HG03558 (cell line): ENCODE measurements around the gene ADH1A.
"Not testable (repeated sequence)": the region's sequence is repeated elsewhere in the genome, so short reads cannot be mapped to it uniquely, and the experiment has no call there.

Experiments used
- ATAC-seq: cut with Tn5 transposase; IDR thresholded peaks from one replicate; pipeline ENCODE4 v1.9.1; 2021; ENCODE audit warnings: moderate number of reproducible peaks; ENCODE audit not compliant: unreplicated experiment; ENCODE audit errors: extremely low read depth

The ADH1A gene

GRCh38 chr4:99290848-99291786, at the start of gene ADH1A:
ADH1A (minus strand) TSS chr4:99290985; CDS start chr4:99290914, 71 bp downstream.
- ATAC-seq = no peak

GRCh38 chr4:99339172-99339571, 48.4 kb upstream of the ADH1A start:
- ATAC-seq = no peak

- ATAC-seq = no peak
Measured at GRCh38 chr4:99336553-99336952, 45.8 kb upstream of the ADH1A start.

GRCh38 chr4:99334880-99335279, 44.1 kb upstream of the ADH1A start:
- ATAC-seq = no peak

GRCh38 chr4:99330648-99331047, 39.9 kb upstream of the ADH1A start:
- no peak for ATAC-seq

GRCh38 chr4:99329876-99330275, 39.1 kb upstream of the ADH1A start:
- ATAC-seq = no peak

GRCh38 chr4:99324979-99325378, 34.2 kb upstream of the ADH1A start:
- ATAC-seq = no peak

GRCh38 chr4:99324361-99324760, 33.6 kb upstream of the ADH1A start:
- no peak for ATAC-seq

- ATAC-seq = no peak
Measured at GRCh38 chr4:99323756-99324155, 33.0 kb upstream of the ADH1A start.

GRCh38 chr4:99321241-99322191, 30.7 kb upstream of the ADH1A start, which contains the start of gene ADH1B:
ADH1B (minus strand) TSS chr4:99321401; CDS start chr4:99321331, 70 bp downstream.
- no peak for ATAC-seq

GRCh38 chr4:99317811-99318210, 27.0 kb upstream of the ADH1A start:
- ATAC-seq = not testable (repeated sequence)

- no peak for ATAC-seq
Measured at GRCh38 chr4:99317354-99317753, 26.6 kb upstream of the ADH1A start.

- no peak for ATAC-seq
Measured at GRCh38 chr4:99315839-99316238, 25.1 kb upstream of the ADH1A start.

- ATAC-seq = no peak
Measured at GRCh38 chr4:99314211-99314610, 23.4 kb upstream of the ADH1A start.

- ATAC-seq = no peak
Measured at GRCh38 chr4:99310389-99310788, 19.6 kb upstream of the ADH1A start.

- ATAC-seq = no peak
Measured at GRCh38 chr4:99305638-99306400, 15.0 kb upstream of the ADH1A start.

GRCh38 chr4:99301376-99302164, 10.8 kb upstream of the ADH1A start:
- no peak for ATAC-seq

GRCh38 chr4:99300934-99301333, 10.1 kb upstream of the ADH1A start:
- no peak for ATAC-seq

GRCh38 chr4:99293357-99293756, 2.6 kb upstream of the ADH1A start:
- ATAC-seq = no peak
